Measurements from ENCODE around the gene SDHAF1.
"Not testable (repeated sequence)": the region's sequence is repeated elsewhere in the genome, so short reads cannot be mapped to it uniquely, and the experiment has no call there.

The SDHAF1 gene, protein sequence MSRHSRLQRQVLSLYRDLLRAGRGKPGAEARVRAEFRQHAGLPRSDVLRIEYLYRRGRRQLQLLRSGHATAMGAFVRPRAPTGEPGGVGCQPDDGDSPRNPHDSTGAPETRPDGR

DNA sequence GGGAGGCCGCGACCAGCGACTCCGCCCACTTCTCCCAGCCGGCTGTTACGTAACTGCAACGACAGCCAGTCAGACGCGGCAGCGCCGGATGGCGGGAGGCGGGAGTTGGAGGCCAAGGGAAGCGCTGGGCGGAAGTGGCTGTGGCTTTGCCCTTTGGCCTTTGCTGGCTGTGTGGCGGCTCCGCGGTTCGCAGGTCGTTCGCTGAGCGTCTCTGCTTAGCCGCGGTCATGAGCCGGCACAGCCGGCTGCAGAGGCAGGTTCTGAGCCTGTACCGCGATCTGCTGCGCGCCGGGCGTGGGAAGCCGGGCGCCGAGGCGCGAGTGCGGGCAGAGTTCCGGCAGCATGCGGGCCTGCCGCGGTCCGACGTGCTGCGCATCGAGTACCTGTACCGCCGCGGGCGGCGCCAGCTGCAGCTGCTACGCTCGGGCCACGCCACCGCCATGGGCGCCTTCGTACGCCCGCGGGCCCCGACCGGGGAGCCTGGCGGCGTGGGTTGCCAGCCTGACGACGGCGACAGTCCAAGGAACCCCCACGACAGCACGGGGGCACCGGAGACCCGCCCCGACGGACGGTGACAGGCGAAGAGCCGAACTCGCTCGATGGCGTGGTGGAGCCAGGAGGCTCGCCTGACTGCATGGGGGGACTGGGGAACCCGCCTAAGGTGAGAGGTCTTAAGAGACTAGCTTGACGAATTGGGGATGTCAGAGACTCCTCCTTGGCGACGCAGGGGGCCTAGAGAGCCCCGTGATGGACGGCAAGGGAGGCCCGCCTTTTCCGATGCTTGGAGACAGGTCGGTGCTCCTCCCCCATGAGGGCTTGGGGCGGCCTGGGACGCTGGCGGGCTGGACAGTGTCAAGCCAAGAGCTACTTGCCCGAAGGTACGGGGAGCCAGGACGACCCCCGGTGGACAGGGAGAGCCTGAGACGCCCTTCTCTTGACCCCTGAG, at the start of gene SDHAF1:
TSS of gene SDHAF1 (plus strand) at position 141 of the 946 bp plus-strand sequence. CDS start at position 228, 87 bp downstream.
- DNase-seq (ENCODE audit: low read depth), result peak; percentile 92

DNA sequence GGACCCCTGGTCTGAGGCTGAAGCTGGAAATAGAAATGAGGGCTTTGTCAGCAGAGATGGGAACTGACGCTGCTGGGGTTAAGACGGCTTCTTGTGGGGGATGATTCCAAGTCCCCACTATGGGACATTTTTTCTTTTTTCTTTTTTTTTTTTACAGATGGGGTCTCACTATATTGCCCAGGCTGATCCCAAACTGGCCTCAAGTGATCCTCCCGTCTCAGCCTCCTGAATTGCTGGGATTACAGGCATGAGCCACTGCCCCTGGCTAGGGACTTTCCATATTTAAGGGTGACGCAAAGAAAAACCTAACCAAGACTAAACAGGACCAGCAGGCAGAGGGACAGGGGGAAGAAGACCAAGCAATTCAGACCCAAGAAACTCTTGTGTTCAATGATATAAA, 48.8 kb upstream of the SDHAF1 start:
- no peak for DNase-seq (ENCODE audit: low read depth)

DNA sequence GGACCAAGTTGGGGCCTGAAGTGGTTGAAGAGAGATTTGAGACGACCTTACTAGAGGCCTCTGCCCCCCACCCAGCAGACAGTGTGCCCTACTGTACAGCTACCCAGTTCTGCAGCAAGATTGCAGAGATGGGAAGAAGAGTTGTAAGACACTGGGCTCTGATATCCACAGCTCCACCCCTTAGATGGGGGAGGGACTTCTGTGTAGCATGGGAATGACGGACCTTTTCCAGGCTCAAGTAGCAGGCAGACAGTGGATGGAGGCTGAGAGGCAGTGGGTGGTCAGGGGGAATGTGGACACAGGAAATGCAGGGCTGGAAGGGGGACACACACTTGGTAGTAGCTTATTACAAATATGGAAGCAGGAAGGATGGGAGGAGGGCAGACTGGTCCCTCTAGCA, 45.9 kb upstream of the SDHAF1 start:
- DNase-seq (ENCODE audit: low read depth), result no peak

DNA sequence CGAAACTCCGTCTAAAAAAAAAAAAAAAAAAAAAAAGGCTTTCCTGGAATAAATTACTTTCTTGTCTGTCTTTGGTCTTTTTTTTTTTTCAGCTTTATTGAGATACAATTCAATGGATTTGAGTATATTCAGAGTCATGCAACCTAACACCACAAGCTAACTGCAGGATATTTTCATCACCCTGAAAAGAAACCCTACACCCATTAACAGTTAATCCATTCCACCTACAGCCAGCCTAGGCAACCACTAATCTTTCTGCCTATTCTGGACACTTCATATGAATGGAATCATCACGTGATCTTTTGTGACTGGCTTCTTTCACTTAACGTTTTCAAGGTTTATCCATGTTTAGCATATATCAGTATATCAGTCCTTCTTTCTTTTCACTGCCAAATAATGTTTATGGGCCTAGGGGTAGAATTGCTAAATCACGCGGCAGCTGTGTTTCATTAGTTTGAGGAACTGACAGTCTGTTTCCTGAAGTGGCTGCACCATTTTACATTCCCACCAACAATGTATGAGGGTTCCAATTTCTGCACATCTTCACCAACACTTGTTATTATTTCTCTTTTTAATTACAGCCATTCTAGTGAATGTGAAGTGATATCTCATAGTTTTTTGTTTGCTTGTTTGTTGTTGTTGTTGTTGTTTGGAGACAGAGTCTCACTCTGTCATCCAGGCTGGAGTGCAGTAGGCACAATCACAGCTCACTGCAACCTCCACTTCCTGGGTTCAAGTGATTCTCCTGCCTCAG, 38.9 kb upstream of the SDHAF1 start:
- DNase-seq (ENCODE audit: low read depth), result no peak

DNA sequence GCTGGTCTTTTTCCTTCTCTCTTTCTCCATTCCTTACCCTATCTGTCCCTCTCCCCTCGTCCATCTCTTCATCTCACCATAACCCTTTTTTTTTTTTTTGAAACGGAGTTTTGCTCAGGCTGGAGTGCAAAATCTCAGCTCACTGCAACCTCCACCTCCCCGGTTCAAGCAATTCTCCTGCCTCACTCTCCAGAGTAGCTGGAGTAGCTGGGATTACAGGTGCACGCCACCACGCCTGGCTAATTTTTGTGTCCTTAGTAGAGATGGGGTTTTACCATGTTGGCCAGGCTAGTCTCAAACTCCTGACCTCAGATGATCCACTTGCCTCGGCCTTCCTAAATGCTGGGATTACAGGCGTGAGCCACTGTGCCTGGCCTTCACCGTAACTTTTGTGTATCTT, 37.6 kb upstream of the SDHAF1 start:
- DNase-seq (ENCODE audit: low read depth), result not testable (repeated sequence)

DNA sequence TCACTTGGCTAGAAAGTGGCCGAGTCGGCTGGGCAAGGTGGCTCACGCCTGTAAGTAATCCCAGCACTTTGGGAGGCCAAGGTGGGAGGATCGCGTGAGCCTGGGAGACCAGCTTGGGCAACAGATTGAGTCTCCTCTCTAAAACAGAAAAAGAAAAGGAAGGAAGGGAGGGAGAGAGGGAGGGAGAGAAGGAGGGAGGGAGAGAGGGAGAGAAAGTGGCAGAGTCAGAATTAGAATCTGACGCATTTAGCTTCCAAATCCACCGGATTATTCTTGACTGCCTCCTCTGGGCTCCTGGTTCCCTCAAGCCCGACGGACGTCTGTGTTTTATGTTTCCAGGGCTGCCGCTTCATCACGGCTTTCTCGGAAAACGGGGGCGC, 36.3 kb upstream of the SDHAF1 start:
- DNase-seq (ENCODE audit: low read depth), result no peak

DNA sequence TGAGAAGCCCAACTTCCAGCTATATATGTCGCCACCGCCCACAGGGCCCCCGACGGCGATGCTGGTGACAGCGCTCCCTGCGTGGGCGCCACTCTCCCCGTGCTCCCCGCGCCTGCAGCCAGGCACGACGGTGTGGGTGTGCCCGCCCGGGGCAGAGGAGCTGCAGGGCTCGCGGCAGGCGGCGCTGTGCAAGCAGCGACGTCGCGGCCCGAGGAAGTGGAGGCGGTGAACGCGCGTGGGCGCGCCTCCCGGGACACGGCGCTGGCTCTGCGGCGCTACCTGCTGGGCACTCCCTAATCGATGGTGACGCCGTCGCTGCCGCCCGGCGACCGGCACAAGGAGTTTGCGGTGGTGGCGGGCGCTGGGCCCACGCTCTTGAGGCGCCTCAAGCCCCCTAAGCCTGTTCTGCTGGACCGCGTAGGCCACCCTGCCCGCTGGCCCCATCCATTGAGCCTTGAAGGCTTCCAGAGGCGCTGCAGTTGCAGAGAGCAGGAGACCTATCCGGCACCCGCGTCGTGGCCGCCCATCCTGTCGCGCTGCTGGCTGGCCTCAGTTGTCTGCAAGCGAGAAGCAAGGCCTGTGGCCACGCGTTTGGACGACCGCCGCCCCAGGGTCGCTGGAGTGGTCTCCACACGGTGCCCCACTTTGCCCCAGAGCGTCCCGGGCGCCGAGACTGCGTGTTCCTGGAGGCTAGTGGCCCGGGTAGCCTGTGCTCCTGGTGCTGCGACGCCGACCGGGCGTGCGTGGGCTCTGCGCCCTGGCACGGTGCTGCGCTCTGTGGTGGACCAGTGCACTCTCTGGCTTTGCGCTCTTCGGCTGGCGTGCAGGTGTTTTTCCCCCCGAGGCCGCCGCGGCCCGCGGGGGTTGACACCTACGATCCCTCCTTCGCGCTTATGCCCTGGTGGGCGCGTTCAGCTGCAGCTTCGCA, 35.7 kb upstream of the SDHAF1 start:
- peak; percentile 52 for DNase-seq (ENCODE audit: low read depth)

DNA sequence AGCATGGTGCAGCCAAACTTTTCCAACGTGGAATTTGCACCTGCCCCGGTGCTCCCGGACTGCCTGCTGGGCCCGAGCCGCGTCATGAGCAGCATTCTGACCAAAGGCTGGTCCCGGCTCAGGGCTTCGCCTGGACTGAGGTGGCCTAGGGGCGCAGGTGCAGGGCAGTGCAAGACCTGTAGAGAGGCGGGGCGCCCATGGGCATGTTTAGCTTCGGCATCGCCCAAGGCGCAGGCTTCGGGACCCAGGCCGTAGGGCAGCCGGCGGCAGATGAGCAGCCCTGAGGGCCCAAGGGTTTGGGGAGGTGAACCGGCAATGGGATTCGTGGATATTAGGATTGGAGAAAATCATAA, 35.0 kb upstream of the SDHAF1 start:
- DNase-seq (ENCODE audit: low read depth), result no peak

DNA sequence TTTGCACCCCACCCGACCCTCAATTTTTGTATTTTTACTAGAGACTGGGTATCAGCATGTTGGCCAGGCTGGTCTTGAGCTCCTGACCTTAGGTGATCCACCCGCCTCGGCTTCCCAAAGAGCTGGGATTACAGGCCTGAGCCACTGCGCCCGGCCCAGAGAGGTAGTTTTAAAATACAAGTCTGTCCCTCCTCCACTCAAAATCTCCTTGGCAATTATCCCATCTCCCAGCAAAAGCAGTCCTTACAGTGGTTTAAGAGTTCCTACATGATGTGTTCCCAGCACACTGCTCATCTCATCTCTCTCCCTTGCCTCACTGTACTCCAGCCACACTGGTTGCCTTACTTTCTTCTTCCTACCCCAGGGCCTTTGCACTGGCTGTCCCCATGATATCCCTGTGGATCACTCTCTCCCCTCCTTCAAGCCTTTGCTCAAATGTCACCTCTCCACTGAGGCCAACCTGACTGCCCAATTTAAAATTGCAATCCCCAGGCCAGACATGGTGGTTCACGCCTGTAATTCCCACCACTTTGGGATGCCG, 34.5 kb upstream of the SDHAF1 start:
- DNase-seq (ENCODE audit: low read depth), result no peak

DNA sequence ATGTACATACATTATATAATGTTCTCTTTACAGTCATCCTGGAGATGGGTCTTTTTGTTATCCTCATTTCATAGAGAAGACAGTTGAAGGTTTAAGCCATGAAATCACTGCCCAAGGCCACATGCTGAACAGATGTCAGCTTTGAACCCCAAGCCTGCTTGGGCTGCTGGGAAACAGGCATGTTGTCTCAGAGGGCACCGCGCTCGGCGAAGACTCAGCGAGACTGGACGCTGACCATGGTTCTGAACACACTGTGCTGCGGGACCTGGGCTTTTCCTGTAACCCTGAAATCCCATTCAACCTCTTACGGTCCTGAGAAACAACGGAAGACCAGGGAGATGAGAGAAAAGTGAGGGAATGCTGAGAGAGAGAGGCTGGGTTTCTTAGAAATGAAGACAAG, 31.5 kb upstream of the SDHAF1 start:
- DNase-seq (ENCODE audit: low read depth), result no peak

DNA sequence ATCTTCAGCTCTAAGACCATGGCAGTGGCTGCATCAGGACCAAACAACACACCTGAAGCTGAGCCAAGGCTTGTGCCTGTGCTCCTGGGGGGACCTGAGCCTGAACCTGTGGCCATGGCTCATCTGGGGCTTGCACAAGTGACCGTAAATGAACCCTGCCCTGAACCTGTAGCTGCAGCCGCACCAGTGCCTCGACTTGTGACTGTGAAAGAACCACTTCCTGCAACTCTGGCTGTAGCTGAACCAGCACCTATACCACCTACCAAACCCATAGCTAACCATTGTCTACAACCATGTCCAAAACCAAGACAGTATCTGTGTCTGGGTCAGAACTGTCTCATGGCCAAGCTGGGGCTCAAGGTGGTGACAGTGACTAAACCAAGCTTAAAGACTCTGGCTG, 28.2 kb upstream of the SDHAF1 start:
- no peak for DNase-seq (ENCODE audit: low read depth)

DNA sequence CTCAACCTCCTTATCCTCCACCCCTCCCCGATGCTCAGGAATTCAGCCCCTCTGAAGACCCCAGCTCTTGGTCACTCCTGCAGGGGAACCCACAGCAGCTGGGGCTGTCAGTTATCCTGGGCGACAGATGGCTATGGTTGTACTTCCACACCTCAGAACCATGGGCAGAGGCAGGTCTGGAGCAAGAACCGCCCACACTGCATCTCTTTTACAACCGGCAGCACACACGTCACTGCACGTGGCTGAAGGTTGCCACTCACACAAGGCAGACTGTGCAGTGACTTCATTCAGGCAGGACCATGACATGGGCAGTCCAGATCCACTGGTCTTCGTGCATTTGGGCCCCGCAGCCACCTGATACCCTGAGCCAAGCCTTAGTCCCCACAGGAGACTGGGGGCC, 21.5 kb upstream of the SDHAF1 start:
- no peak for DNase-seq (ENCODE audit: low read depth)

DNA sequence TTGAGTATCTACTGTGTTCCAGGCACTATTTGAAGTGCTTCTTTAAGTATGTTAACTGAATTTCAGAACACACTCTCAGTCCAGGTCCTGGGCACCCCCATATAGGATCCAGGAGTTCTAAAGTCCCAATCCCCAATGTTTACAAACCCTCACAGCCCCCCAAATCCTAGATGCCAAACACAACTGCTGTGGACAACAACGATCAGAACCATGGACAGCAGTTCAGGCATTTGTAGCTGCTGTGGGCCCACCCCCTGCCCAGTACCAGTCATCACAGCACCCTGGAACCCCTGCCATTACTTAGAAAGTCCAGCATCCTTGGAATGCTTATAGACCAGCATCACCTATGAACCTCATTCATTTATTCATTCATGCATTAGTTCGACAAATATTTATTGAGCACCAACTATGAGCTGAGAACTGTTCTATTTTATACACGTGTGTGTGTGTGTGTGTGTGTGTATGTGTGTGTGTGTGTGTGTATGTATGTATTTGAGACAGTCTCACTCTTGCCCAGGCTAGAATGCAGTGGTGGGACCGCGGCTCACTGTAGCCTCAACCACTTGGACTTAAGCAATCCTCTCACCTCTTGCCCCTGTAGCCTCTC, 19.3 kb upstream of the SDHAF1 start:
- DNase-seq (ENCODE audit: low read depth), result no peak

DNA sequence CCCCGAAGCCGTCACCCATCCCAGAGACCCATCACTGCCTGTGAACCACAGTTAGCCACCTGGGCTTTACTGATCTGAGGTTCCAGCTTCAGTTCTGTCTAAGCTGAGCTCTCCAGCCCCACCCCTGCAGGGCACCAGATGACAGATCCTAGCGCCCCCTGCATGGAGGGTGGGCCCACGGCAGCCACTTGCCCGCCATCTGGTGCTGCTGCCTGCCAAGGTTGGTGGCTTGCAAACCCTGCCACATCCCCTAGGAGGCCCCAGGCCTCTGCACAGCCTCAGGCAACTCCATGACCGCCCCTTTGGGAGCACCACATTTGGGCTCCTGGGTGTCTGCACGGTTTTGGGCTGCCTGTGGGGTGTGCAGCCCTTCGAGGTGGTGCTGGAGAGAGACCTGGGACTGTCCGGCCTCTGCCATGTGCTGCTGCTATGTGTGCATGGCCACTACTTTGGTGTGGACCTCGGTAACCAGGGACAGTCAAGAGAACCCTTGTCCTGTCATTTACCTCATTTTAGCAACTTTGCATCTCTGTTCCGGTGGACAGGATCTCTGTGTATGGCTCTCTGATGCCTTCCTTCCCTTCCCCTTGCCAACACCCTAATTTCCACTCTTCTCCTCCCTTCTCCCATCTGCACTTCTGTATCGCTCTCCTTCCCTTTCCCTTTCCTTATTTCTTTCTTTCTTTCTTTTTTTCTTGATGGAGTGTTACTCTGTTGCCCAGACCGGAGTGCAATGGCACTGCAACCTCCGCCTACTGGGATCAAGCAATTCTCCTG, 17.4 kb upstream of the SDHAF1 start:
- no peak for DNase-seq (ENCODE audit: low read depth)

DNA sequence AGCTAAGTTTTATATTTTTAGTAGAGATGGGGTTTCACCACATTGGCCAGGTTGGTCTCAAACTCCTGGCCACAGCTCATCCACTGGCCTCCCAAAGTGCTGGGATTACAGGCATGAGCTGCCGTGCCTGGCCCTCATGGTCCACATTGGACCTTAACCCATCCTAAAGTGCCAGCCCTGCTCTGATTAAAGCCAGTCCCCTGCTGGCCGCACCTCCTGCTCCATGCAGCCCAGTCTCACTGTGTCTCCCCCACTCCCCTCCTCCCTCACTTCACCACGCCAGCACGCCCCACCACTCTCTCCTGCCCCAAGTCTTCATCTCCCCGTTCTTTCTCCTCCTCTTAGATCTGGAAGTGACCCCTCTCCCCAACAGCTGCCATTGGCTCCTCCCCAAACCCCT, 16.7 kb upstream of the SDHAF1 start:
- DNase-seq (ENCODE audit: low read depth), result no peak

DNA sequence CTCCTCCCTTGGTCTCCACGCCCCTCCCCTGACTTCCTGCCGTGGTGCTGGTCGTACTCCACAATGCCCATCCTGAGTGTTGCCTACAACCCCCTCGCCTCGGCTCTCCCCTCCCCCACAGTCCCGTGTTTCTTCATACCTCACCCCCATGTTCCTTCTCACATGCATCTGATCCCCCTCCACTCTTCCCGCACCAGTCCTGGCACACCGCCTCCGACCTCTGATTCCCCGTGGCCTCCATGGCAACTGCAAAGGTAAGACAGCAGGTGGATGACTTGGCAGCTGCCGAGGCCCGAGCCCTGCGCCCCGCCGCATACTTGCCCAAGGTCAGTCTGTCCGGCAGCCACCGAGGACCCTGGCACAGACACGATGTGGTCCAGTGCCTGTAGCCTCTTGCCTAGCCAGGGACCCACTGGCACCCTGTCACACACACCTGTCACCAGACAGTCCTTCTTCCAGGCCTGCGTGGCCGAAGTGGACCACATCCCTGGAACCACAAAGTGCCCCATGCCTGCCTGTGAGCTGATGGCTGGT, 16.1 kb upstream of the SDHAF1 start:
- no peak for DNase-seq (ENCODE audit: low read depth)

DNA sequence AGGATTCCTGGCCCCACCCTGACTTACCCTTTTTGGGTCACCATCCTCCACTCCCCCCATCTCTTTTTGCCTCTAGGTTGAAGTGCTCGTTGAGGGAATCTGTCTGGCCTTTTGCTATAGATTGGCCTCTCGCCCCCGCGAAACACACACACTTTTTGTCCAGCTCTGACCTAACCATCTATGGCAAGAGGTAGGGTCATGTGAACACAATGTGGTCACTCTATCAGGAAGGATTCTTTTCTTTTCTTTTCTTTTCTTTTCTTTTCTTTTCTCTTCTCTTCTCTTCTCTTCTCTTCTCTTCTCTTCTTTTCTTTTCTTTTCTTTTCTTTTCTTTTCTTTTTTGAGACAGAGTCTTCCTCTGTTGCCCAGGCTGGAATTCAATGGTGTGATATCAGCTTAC, 14.0 kb upstream of the SDHAF1 start:
- not testable (repeated sequence) for DNase-seq (ENCODE audit: low read depth)

DNA sequence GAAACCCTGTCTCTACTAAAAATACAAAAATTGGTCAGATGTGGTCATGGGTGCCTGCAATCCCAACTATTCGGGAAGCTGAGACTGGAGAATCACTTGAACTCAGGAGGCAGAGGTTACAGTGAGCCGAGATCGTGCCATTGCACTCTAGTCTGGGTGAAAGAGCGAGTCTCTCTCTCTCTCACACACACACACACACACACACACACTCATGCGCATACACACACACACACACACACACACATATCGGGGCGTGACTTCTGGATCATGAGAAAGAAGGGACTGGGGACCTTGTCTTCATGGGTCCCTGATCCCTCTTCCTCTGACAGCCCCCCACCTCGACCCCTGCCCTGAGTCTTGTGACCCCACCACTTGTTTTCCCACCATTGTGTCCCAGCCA, 11.8 kb upstream of the SDHAF1 start:
- DNase-seq (ENCODE audit: low read depth), result no peak

DNA sequence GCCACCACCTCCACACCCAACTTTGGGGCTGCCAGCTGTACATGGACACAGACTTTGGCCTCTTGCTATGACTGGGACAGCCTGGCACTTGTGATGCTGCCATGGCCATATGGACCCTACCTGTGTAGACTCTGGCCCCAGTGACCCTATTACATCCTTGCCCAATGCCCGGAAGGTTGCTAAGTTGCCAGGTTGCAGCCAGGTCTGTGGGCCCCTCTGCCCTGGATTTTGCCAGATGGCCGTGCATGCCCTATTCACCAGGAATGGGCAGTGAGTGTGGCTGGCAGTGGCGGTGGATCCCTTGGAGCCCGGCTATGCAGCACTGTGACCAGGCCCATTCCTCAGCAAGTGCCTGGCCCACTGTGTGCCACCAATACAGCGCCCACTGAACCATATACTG, 8.9 kb upstream of the SDHAF1 start:
- no peak for DNase-seq (ENCODE audit: low read depth)
